Neural cell (in vitro differentiated cells): Measurements from ENCODE around the gene YLPM1. TPM values are rescaled to one million over a fixed set of nuclear protein-coding genes. Genes with fewer than 3 reads are reported as not detected.

Experiments
- H2AFZ ChIP-seq: fragments of 200-600, 300-800 bp; sonication (generic), shearing (Covaris generic); 2 replicates; pipeline ENCODE4 v1.6.0; 2014; ENCODE audit warnings: low read depth, mild to moderate bottlenecking, antibody characterized with exemption, low read length, moderate library complexity
- H3F3A ChIP-seq: fragments of 200-600 bp; shearing (Covaris generic); 2 replicates; pipeline ENCODE4 v1.6.1; 2016; ENCODE audit warnings: mild to moderate bottlenecking, moderate library complexity, mixed read lengths, antibody characterized with exemption, low read length; ENCODE audit not compliant: insufficient read depth, poor library complexity, severe bottlenecking
- H3K27ac ChIP-seq: fragments of 200-600, 300-800 bp; sonication (generic), shearing (Covaris generic); 2 replicates; pipeline ENCODE4 v1.5.1; 2014; ENCODE audit warnings: mild to moderate bottlenecking, low read length, moderate library complexity
- H3K27me3 ChIP-seq: fragments of 300-800, 200-600 bp; sonication (generic), shearing (Covaris generic); 2 replicates; pipeline ENCODE4 v1.6.0; 2014; ENCODE audit warnings: mild to moderate bottlenecking, low read depth, low read length, moderate library complexity; ENCODE audit not compliant: insufficient read depth
- H3K36me3 ChIP-seq: fragments of 300-800, 200-600 bp; sonication (generic), shearing (Covaris generic); 2 replicates; pipeline ENCODE4 v1.5.1; 2014; ENCODE audit warnings: mild to moderate bottlenecking, antibody characterized with exemption, low read length, moderate library complexity; ENCODE audit not compliant: insufficient read depth
- H3K4me2 ChIP-seq: fragments of 300-800, 200-600 bp; sonication (generic), shearing (Covaris generic); 2 replicates; pipeline ENCODE4 v1.6.0; 2014; ENCODE audit warnings: mild to moderate bottlenecking, low read length
- H3K4me3 ChIP-seq: fragments of 300-800, 200-600 bp; sonication (generic), shearing (Covaris generic); 2 replicates; pipeline ENCODE4 v1.5.1; 2014; ENCODE audit warnings: mild to moderate bottlenecking, low read length, moderate library complexity
- H3K79me2 ChIP-seq: fragments of 200-600 bp; shearing (Covaris generic); replicated peaks from 2 replicates; pipeline ENCODE4 v1.6.0; 2014; ENCODE audit warnings: mild to moderate bottlenecking, low read length, moderate library complexity; ENCODE audit not compliant: insufficient read depth
- H3K9ac ChIP-seq: fragments of 300-800, 200-600 bp; sonication (generic), shearing (Covaris generic); 2 replicates; pipeline ENCODE4 v1.6.1; 2016; ENCODE audit warnings: mild to moderate bottlenecking, low read length, mixed read lengths
- H3K9me2 ChIP-seq: fragments of 200-600 bp; shearing (Covaris generic); 2 replicates; pipeline ENCODE4 v1.6.1; 2016; ENCODE audit warnings: mild to moderate bottlenecking, low read length, mixed read lengths; ENCODE audit not compliant: insufficient read depth
- H3K9me3 ChIP-seq: fragments of 200-600, 300-800 bp; sonication (generic), shearing (Covaris generic); 2 replicates; pipeline ENCODE4 v1.6.1; 2016; ENCODE audit warnings: mild to moderate bottlenecking, mixed run types, low read length, moderate library complexity, mixed read lengths
- H4K20me1 ChIP-seq: fragments of 200-600 bp; shearing (Covaris generic); 2 replicates; pipeline ENCODE4 v1.6.1; 2016; ENCODE audit warnings: mild to moderate bottlenecking, mixed run types; ENCODE audit not compliant: insufficient read depth
- EP300 ChIP-seq: fragments of 450-650 bp; conservative IDR thresholded peaks from 2 replicates; pipeline ENCODE4 v1.6.1; 2014; ENCODE audit warnings: antibody characterized with exemption, mild to moderate bottlenecking, moderate library complexity; ENCODE audit not compliant: poor library complexity, severe bottlenecking
- EZH2 ChIP-seq: fragments of 200-600, 300-800 bp; shearing (Covaris generic), sonication (generic); IDR thresholded peaks from 2 replicates; pipeline ENCODE4 v1.6.1; 2014; ENCODE audit warnings: antibody characterized with exemption, low read length, borderline replicate concordance, mild to moderate bottlenecking; ENCODE audit not compliant: insufficient read depth, poor library complexity, severe bottlenecking
- MXI1 ChIP-seq: fragments of 450-650 bp; conservative IDR thresholded peaks from 2 replicates; pipeline ENCODE4 v1.6.1; 2014; ENCODE audit warnings: antibody characterized with exemption, mild to moderate bottlenecking; ENCODE audit not compliant: poor library complexity, severe bottlenecking
- POLR2AphosphoS5 ChIP-seq: IDR thresholded peaks from 2 replicates; pipeline ENCODE4 v1.6.1; 2012
- RAD21 ChIP-seq: fragments of 450-650 bp; conservative IDR thresholded peaks from 2 replicates; pipeline ENCODE4 v1.6.1; 2014; ENCODE audit warnings: antibody characterized with exemption, mild to moderate bottlenecking, moderate library complexity
- SMC3 ChIP-seq: fragments of 450-650 bp; conservative IDR thresholded peaks from 2 replicates; pipeline ENCODE4 v1.6.1; 2014; ENCODE audit warnings: antibody characterized with exemption, mild to moderate bottlenecking, moderate library complexity; ENCODE audit not compliant: poor library complexity
- TAF1 ChIP-seq: IDR thresholded peaks from 2 replicates; pipeline ENCODE4 v1.6.1; 2012; ENCODE audit warnings: low read depth
- polyA plus RNA-seq: library from polyadenylated mRNA; depleted of rRNA; stranded (reverse); fragments of >200 nt; gene quantifications from 2 replicates; pipeline ENCODE4 v1.2.3, GENCODE V29; 2014
- TF ChIP-seq, protein P1 (sequence below): IDR thresholded peaks from 2 replicates; pipeline ENCODE4 v1.6.1; 2012; ENCODE audit warnings: borderline replicate concordance
- TF ChIP-seq, protein P2 (sequence below): fragments of 450-650 bp; IDR thresholded peaks from 2 replicates; pipeline ENCODE4 v1.5.1; 2014; ENCODE audit warnings: antibody characterized with exemption, mild to moderate bottlenecking, moderate library complexity; ENCODE audit not compliant: poor library complexity, severe bottlenecking

The YLPM1 gene
- polyA plus RNA-seq, 1 donor from 2014 or later = 63.4 TPM

- Histone ChIP-seq H3K4me3 (no peak overlapping the region), H2AFZ (no peak overlapping the region), H3K4me2 (no peak overlapping the region), H3K9ac (no peak overlapping the region), H3K27ac (no peak overlapping the region), H4K20me1 (no peaks in the 10 kb centered on the region), H3K9me3 (no peaks in the 10 kb centered on the region), H3F3A (peaks cover 4% of the 10 kb centered on the region), H3K27me3 (no peaks in the 10 kb centered on the region), H3K36me3 (peaks cover 9% of the 10 kb centered on the region), H3K9me2 (no peaks in the 10 kb centered on the region), H3K79me2 (no peaks in the 10 kb centered on the region)
- no peak for TF ChIP-seq RAD21
- TF ChIP-seq, protein P1, sequence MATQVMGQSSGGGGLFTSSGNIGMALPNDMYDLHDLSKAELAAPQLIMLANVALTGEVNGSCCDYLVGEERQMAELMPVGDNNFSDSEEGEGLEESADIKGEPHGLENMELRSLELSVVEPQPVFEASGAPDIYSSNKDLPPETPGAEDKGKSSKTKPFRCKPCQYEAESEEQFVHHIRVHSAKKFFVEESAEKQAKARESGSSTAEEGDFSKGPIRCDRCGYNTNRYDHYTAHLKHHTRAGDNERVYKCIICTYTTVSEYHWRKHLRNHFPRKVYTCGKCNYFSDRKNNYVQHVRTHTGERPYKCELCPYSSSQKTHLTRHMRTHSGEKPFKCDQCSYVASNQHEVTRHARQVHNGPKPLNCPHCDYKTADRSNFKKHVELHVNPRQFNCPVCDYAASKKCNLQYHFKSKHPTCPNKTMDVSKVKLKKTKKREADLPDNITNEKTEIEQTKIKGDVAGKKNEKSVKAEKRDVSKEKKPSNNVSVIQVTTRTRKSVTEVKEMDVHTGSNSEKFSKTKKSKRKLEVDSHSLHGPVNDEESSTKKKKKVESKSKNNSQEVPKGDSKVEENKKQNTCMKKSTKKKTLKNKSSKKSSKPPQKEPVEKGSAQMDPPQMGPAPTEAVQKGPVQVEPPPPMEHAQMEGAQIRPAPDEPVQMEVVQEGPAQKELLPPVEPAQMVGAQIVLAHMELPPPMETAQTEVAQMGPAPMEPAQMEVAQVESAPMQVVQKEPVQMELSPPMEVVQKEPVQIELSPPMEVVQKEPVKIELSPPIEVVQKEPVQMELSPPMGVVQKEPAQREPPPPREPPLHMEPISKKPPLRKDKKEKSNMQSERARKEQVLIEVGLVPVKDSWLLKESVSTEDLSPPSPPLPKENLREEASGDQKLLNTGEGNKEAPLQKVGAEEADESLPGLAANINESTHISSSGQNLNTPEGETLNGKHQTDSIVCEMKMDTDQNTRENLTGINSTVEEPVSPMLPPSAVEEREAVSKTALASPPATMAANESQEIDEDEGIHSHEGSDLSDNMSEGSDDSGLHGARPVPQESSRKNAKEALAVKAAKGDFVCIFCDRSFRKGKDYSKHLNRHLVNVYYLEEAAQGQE = no peak
- no peak for TF ChIP-seq SMC3
- no peak for TF ChIP-seq EP300
- TF ChIP-seq MXI1 = no peak
- TF ChIP-seq, protein P2, sequence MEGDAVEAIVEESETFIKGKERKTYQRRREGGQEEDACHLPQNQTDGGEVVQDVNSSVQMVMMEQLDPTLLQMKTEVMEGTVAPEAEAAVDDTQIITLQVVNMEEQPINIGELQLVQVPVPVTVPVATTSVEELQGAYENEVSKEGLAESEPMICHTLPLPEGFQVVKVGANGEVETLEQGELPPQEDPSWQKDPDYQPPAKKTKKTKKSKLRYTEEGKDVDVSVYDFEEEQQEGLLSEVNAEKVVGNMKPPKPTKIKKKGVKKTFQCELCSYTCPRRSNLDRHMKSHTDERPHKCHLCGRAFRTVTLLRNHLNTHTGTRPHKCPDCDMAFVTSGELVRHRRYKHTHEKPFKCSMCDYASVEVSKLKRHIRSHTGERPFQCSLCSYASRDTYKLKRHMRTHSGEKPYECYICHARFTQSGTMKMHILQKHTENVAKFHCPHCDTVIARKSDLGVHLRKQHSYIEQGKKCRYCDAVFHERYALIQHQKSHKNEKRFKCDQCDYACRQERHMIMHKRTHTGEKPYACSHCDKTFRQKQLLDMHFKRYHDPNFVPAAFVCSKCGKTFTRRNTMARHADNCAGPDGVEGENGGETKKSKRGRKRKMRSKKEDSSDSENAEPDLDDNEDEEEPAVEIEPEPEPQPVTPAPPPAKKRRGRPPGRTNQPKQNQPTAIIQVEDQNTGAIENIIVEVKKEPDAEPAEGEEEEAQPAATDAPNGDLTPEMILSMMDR = no peak
- no peak for TF ChIP-seq POLR2AphosphoS5
- no peak for TF ChIP-seq TAF1
- no peak for TF ChIP-seq EZH2
Observed at GRCh38 chr14:74835645-74836250, 72.6 kb downstream of the YLPM1 start.

- Histone ChIP-seq H3K4me2 (no peak overlapping the region), H3K9me3 (no peaks in the 10 kb centered on the region), H3K4me3 (no peak overlapping the region), H3K9me2 (no peaks in the 10 kb centered on the region), H4K20me1 (no peaks in the 10 kb centered on the region), H3K36me3 (peaks cover 9% of the 10 kb centered on the region), H3K9ac (no peak overlapping the region), H3F3A (peaks cover 4% of the 10 kb centered on the region), H2AFZ (no peak overlapping the region), H3K79me2 (no peaks in the 10 kb centered on the region), H3K27me3 (no peaks in the 10 kb centered on the region), H3K27ac (no peak overlapping the region)
- TF ChIP-seq, protein P2 = no peak
- TF ChIP-seq, protein P1 = no peak
- no peak for TF ChIP-seq EZH2
- no peak for TF ChIP-seq MXI1
- no peak for TF ChIP-seq POLR2AphosphoS5
- TF ChIP-seq TAF1 = no peak
- no peak for TF ChIP-seq EP300
- no peak for TF ChIP-seq RAD21
- no peak for TF ChIP-seq SMC3
Observed at GRCh38 chr14:74836251-74836960, 73.3 kb downstream of the YLPM1 start.
